Activated T-cell treated with anti-CD3 and anti-CD28 coated beads, Interleukin-2, amount 50 U/mL, for 72 hours (primary cell): ENCODE results near the gene SMPD2. TPM values are rescaled to one million over a fixed set of nuclear protein-coding genes. Genes with fewer than 3 reads are reported as not detected.

Experiments
- ATAC-seq, 2 donors: fragments of 150-1000 bp; cut with Tn5 transposase; replicated peaks in 1 of 2; 2 replicates each; pipeline ENCODE4 v1.10.0; 2021; ENCODE audit warnings: moderate library complexity in 2 of 2, mild to moderate bottlenecking in 1 of 2
- DNase-seq, 2 donors: peaks; one replicate each; pipeline ENCODE4 v3.0.0; 2021 to 2022; ENCODE audit warnings: mixed read lengths in 1 of 2
- H3K27ac Mint-ChIP-seq: one replicate; pipeline ENCODE4 v1.8.0; 2022; ENCODE audit warnings: mild to moderate bottlenecking, moderate library complexity, mixed read lengths
- H3K27me3 Mint-ChIP-seq: one replicate; pipeline ENCODE4 v1.8.0; 2022; ENCODE audit warnings: low read depth, mixed read lengths
- H3K36me3 Mint-ChIP-seq, 2 donors: one replicate each; pipeline ENCODE4 v1.8.0; 2022; ENCODE audit warnings: mixed read lengths in 2 of 2, mild to moderate bottlenecking in 1 of 2; ENCODE audit not compliant: insufficient read depth in 2 of 2
- H3K4me1 Mint-ChIP-seq: one replicate; pipeline ENCODE4 v1.8.0; 2022; ENCODE audit warnings: low read depth, mixed read lengths
- H3K4me3 Mint-ChIP-seq, 2 donors: one replicate each; pipeline ENCODE4 v1.8.0; 2022; ENCODE audit warnings: mild to moderate bottlenecking in 2 of 2, mixed read lengths in 2 of 2, moderate library complexity in 2 of 2
- H3K9me3 Mint-ChIP-seq, 2 donors: one replicate each; pipeline ENCODE4 v1.8.0; 2022; ENCODE audit warnings: mixed read lengths in 2 of 2
- total RNA-seq, 2 donors: library from RNA; stranded (reverse); gene quantifications; one replicate each; pipeline ENCODE4 v1.2.3, GENCODE V29; 2022

Gene SMPD2
- total RNA-seq, 2 donors from 2014 or later = 6.7 to 8.8 TPM

DNA sequence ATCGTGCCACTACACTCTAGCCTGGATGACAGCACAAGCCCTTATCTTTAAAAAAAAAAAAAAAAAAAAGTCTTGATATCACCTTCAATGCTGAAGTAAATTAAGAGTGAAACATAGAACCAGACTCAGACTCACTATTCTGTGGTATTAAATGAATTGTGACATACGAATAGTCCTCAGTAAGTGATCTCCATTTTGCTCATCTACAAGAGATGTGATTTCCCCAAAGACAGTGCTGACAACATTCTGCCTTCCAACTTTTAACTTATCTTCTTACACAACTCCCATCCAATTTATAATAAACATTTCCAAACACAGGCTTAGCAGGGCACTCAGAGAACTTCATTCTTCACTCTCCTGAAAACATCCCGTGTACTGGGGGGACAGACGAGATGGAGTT, 34.5 kb downstream of the SMPD2 start:
- H3K4me3 Mint-ChIP-seq = peak overlapping the region; percentile 33 to 38
- DNase-seq = no peak
- peaks cover 20 to 50% of the 10 kb centered on the region in 2 donors for H3K36me3 Mint-ChIP-seq

DNA sequence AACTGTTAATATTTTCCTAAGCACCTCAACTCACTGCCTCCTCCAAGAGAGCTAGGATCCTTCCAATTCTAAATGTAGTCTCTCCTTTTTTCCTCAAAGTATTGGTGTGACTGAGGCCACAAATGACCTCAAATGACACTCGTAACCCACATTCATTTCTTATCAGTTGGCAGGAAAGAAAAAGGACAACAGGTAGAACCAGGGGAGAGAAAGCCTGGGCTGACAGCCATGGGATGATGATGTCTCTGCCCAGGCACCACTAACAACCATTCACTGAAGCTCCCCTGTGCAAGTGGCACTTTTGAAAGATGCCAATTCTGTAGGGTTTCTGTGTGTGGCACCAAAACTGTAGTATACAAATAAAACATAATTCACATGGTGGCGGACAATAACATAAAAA, 35.1 kb downstream of the SMPD2 start:
- ATAC-seq = no peak
- H3K36me3 Mint-ChIP-seq = peaks cover 18 to 48% of the 10 kb centered on the region in 2 donors
- H3K4me3 Mint-ChIP-seq = peak overlapping the region; percentile 20 to 38
- H3K27me3 Mint-ChIP-seq = no peaks in the 10 kb centered on the region
- peak overlapping the region; percentile 87 for H3K27ac Mint-ChIP-seq
- DNase-seq = no peak
- H3K4me1 Mint-ChIP-seq = peaks cover 98% of the 10 kb centered on the region
- no peaks in the 10 kb centered on the region for H3K9me3 Mint-ChIP-seq

More for the DNA sequence above, 34.5 kb downstream of the SMPD2 start:
- peak overlapping the region; percentile 87 for H3K27ac Mint-ChIP-seq
- H3K9me3 Mint-ChIP-seq = no peaks in the 10 kb centered on the region
- no peaks in the 10 kb centered on the region for H3K27me3 Mint-ChIP-seq
- peaks cover 92% of the 10 kb centered on the region for H3K4me1 Mint-ChIP-seq
- ATAC-seq = peak; percentile 83 to 85

- H3K9me3 Mint-ChIP-seq = no peaks in the 10 kb centered on the region
- H3K4me3 Mint-ChIP-seq = peak overlapping the region; percentile 80 to 90
- H3K36me3 Mint-ChIP-seq = peaks cover 19 to 46% of the 10 kb centered on the region in 2 donors
- peak overlapping the region; percentile 98 for H3K27ac Mint-ChIP-seq
- DNase-seq = no peak
- no peaks in the 10 kb centered on the region for H3K27me3 Mint-ChIP-seq
- H3K4me1 Mint-ChIP-seq = peaks cover 98% of the 10 kb centered on the region
- no peak for ATAC-seq
These were observed 36.7 kb downstream of the SMPD2 start for GRCh38 chr6:109477184-109477583.

DNA sequence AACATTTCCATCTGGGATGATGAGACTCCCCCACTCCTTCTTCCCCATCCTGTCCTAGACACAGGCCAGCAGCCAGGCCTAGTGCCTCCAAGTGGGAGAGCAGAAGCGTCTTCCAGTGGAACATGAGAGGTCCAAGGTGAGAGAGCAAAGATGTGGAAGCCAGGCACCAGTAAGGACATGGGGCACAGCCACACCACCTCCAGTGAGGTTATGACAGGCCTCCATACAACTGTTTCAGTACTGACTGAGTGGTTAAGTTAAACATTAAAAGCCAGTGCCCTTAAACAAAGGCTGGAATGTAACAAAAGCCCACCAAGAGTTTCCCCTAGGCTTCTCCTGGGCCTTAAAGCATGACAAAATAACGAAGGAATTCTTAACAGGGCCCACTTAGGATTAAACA, 37.2 kb downstream of the SMPD2 start:
- H3K9me3 Mint-ChIP-seq = no peaks in the 10 kb centered on the region
- H3K4me1 Mint-ChIP-seq = peaks cover 93% of the 10 kb centered on the region
- H3K4me3 Mint-ChIP-seq = peak overlapping the region; percentile 80 to 90
- no peaks in the 10 kb centered on the region for H3K27me3 Mint-ChIP-seq
- peak; percentile 25 to 36 for ATAC-seq
- peaks cover 20 to 43% of the 10 kb centered on the region in 2 donors for H3K36me3 Mint-ChIP-seq
- no peak for DNase-seq
- peak overlapping the region; percentile 98 for H3K27ac Mint-ChIP-seq

DNA sequence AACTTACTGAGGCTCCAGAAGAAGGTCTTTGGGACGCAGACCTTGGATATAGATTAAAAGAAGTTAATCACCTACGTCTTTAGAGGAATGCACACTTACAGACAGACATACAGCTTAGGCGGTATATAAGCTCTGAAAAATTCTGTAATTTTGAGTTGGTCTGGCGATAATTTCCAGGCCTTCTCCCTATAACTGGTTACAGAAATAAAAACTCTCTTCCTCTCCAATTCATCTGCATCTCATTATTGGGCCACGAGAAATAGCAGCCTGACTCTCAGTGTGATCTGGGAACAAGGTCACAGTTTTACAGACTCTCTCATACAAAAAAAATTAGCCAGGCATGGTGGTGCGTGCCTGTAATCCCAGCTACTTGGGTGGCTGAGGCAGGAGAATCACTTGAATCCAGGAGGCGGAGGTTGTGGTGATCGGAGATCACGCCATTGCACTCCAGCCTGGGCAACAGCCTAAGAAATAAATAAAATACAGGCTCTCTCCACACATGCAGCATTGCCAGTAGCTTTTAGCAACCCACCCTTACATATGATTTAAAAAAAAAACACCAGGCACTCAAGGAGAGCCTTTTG, 37.8 kb downstream of the SMPD2 start:
- ATAC-seq (no peak), DNase-seq (no peak)
- Mint-ChIP-seq H3K27me3 (no peaks in the 10 kb centered on the region), H3K27ac (peak overlapping the region; percentile 98), H3K9me3 (no peaks in the 10 kb centered on the region), H3K36me3 (peaks cover 15 to 37% of the 10 kb centered on the region in 2 donors), H3K4me3 (peak overlapping the region; percentile 80 to 90), H3K4me1 (peaks cover 87% of the 10 kb centered on the region)

DNA sequence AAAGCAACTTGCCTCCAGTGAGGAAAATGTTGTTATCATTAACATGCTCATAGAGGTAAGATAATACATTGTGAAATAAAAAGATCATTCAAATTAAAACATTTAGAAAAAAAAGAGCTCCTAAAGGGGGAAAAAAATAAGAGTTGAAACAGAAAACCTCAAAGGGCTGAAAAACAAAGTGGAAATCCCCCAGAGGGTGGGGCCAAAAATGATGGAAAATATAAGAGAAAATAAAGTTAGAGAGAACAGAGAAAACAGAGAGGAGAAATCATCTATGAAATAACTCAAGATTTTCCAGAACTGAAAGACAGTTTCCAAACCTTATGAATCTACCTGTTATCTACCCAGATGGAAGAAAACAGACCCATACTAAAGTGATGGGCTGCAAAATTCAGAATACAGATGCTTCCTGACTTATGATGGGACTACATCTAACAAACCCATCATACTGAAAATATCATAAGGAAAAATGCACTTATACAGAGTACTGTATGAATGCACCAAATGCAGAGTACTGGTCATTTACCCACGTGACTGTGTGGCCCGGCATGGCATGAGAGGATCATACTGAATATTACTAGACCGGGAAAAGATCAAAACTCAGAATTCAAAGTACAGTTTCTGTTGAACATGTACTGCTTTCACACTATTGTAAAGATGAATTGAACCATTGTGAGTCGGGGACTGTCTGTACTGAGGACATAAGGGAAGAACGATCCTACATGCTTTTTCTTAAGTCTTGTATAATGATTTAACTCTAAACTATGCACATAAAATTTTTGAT, 38.5 kb downstream of the SMPD2 start:
- Mint-ChIP-seq H3K4me1 (peaks cover 87% of the 10 kb centered on the region), H3K4me3 (peak overlapping the region; percentile 80 to 90), H3K36me3 (peaks cover 13 to 32% of the 10 kb centered on the region in 2 donors), H3K27ac (peak overlapping the region; percentile 98), H3K27me3 (no peaks in the 10 kb centered on the region), H3K9me3 (no peaks in the 10 kb centered on the region)
- ATAC-seq (no peak), DNase-seq (no peak)

DNA sequence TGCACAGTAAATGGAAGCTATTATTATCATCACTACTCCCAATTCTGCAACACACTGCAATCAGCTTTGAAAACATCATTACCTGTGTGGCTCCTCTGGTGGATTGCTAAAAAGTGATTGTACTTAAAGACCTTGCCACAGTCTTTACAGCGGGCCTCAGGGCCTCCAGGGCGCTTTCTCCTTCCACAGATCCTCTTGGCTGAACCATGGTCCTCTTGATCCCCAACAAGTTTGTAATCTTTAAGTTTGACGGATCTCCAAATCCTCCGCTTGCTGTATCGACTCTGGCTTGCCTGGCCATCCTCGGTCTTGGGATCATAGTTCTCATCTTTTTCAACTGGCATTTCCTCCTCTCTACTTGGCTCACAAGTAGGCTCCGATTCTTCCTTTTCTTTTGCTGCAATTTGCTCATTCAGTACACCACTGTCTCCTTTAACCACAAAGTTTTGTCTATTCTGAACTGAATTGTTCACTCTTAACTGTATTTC, 40.5 kb downstream of the SMPD2 start:
- H3K27ac Mint-ChIP-seq = peak overlapping the region; percentile 3
- DNase-seq (no peak), ATAC-seq (no peak)
- H3K9me3 Mint-ChIP-seq = no peaks in the 10 kb centered on the region
- peaks cover 84% of the 10 kb centered on the region for H3K4me1 Mint-ChIP-seq
- H3K4me3 Mint-ChIP-seq = peak overlapping the region; percentile 80 to 90
- no peaks in the 10 kb centered on the region for H3K27me3 Mint-ChIP-seq
- H3K36me3 Mint-ChIP-seq = peaks cover 7 to 21% of the 10 kb centered on the region in 2 donors

- Mint-ChIP-seq H3K9me3 (no peaks in the 10 kb centered on the region), H3K36me3 (peaks cover 7 to 18% of the 10 kb centered on the region in 2 donors), H3K4me1 (peaks cover 68% of the 10 kb centered on the region), H3K27ac (peak within 1 kb of the TSS; percentile 67), H3K4me3 (peak within 1 kb of the TSS; percentile 88 to 90), H3K27me3 (no peaks in the 10 kb centered on the region)
- ATAC-seq = peak; percentile 83 to 86
- DNase-seq = peak; percentile 92 to 93
These were observed 42.6 kb downstream of the SMPD2 start, which contains the start of gene ZBTB24 for GRCh38 chr6:109482905-109483734. Gene ZBTB24 (minus strand): TSS chr6:109483219. CDS start chr6:109482026, 1,193 bp downstream.

DNA sequence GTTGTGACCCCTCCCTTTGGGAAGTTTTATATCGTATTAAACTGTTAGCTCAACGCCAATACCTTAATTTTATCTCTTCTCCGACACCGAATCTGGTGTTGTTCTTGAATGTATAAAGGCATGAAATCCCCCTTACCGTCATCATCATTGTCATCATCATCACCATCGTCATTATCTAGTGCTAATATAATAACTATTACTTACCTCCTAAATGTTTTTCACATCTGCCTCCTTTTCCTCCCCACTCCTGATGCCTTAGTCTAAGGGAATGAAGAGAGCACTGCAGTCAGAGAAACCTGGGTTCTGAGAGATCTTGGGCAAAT, 43.2 kb downstream of the SMPD2 start:
- Mint-ChIP-seq H3K27me3 (no peaks in the 10 kb centered on the region), H3K27ac (no peak overlapping the region), H3K4me3 (peak overlapping the region; percentile 75 to 88), H3K9me3 (no peaks in the 10 kb centered on the region), H3K4me1 (peaks cover 62% of the 10 kb centered on the region), H3K36me3 (peaks cover 7 to 16% of the 10 kb centered on the region in 2 donors)
- DNase-seq = no peak
- no peak for ATAC-seq

DNA sequence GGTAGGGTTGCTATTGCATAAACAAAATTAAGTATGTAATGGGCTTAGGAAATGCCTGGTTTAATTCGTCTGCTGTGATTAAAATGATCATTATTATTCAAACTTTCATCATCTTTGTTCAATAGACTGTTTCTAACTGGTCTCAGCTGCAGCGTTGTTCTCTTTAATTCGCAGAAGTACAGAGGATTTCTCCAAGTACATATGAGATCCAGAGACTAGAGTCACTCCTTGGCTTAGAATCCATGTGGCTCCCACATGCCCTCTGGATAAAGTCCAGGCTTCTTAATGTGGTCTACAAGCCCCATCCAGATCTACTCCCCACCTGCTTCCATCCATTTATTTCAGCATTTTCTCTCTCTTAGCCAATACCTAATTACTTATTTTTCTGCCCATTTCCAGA, 43.6 kb downstream of the SMPD2 start:
- H3K9me3 Mint-ChIP-seq = no peaks in the 10 kb centered on the region
- peak overlapping the region; percentile 16 for H3K27ac Mint-ChIP-seq
- peaks cover 58% of the 10 kb centered on the region for H3K4me1 Mint-ChIP-seq
- H3K36me3 Mint-ChIP-seq = peaks cover 7 to 12% of the 10 kb centered on the region in 2 donors
- no peaks in the 10 kb centered on the region for H3K27me3 Mint-ChIP-seq
- DNase-seq (no peak), ATAC-seq (no peak)
- peak overlapping the region; percentile 75 to 88 for H3K4me3 Mint-ChIP-seq

- H3K9me3 Mint-ChIP-seq = no peaks in the 10 kb centered on the region
- ATAC-seq (peak in 1 of 2 donors; percentile 1), DNase-seq (no peak)
- peaks cover 5 to 9% of the 10 kb centered on the region in 2 donors for H3K36me3 Mint-ChIP-seq
- H3K27me3 Mint-ChIP-seq = no peaks in the 10 kb centered on the region
- peak overlapping the region in 1 of 2 donors; percentile 74 for H3K4me3 Mint-ChIP-seq
- H3K27ac Mint-ChIP-seq = peak overlapping the region; percentile 88
- peaks cover 52% of the 10 kb centered on the region for H3K4me1 Mint-ChIP-seq
These were observed 44.9 kb downstream of the SMPD2 start for GRCh38 chr6:109485266-109485935.

DNA sequence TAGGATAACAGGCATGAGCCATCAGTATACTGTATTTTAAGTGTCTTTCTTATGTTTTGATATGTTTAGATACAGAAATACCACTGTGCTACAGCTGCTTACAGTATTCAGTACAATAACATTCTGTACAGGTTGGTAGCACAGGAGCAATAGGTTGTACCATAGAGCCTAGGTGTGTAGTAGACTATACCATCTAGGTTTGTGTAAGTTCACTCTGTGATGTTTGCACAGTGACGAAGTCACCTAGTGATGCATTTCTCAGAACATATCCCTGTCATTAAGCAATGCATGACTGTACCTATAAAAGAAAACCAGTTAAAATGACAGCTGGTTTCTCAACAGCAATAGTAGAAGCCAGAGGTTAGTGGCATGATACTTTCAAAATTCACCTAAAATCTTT, 45.5 kb downstream of the SMPD2 start:
- ATAC-seq (peak; percentile 28 to 49), DNase-seq (no peak)
- H3K4me1 Mint-ChIP-seq = peaks cover 52% of the 10 kb centered on the region
- peak overlapping the region in 1 of 2 donors; percentile 74 for H3K4me3 Mint-ChIP-seq
- peaks cover 5 to 8% of the 10 kb centered on the region in 2 donors for H3K36me3 Mint-ChIP-seq
- H3K27ac Mint-ChIP-seq = peak overlapping the region; percentile 88
- no peaks in the 10 kb centered on the region for H3K9me3 Mint-ChIP-seq
- no peaks in the 10 kb centered on the region for H3K27me3 Mint-ChIP-seq
